Heart left ventricle (tissue), 16 donors: ENCODE measurements around the gene TMEM258. TPM values are rescaled to one million over a fixed set of nuclear protein-coding genes. Genes with fewer than 3 reads are reported as not detected.
A peak's percentile ranks its signal among the peaks of the same experiment; 100 is the strongest.

ENCODE experiments used
- ATAC-seq, 4 donors: fragments of 200-7000 bp; cut with Tn5 transposase; one replicate each; pipeline ENCODE4 v1.9.1; 2020 to 2022; ENCODE audit warnings: moderate library complexity in 4 of 4, mild to moderate bottlenecking in 3 of 4, moderate number of reproducible peaks in 1 of 4
- DNase-seq, 5 donors: peaks; one replicate each; pipeline ENCODE4 v3.0.0-alpha.2; 2020
- H3K27ac ChIP-seq, 12 donors: fragments of 200-600 bp; sonication (generic) in 4 of 12; one replicate each; pipeline versions ENCODE4 v1.5.0 to v1.8.0; 2016 to 2022; ENCODE audit warnings: mild to moderate bottlenecking in 2 of 12
- H3K27me3 ChIP-seq, 9 donors: fragments of 200-600 bp; sonication (generic) in 2 of 9; one replicate each; pipeline versions ENCODE4 v1.5.1 to v1.8.0; 2016 to 2022; ENCODE audit warnings: mild to moderate bottlenecking in 3 of 9
- H3K36me3 ChIP-seq, 9 donors: fragments of 200-600 bp; sonication (generic) in 2 of 9; one replicate each; pipeline versions ENCODE4 v1.5.0 to v1.8.0; 2018 to 2022; ENCODE audit warnings: mild to moderate bottlenecking in 2 of 9
- H3K4me1 ChIP-seq, 12 donors: fragments of 200-600 bp; sonication (generic) in 4 of 12; one replicate each; pipeline versions ENCODE4 v1.5.0 to v1.8.0; 2016 to 2022; ENCODE audit warnings: mild to moderate bottlenecking in 3 of 12
- H3K4me3 ChIP-seq, 12 donors: fragments of 200-600 bp; sonication (generic) in 4 of 12; one replicate each; pipeline versions ENCODE4 v1.5.0 to v1.8.0; 2017 to 2022; ENCODE audit warnings: mild to moderate bottlenecking in 9 of 12, moderate library complexity in 4 of 12
- H3K9me3 ChIP-seq, 12 donors: fragments of 200-600 bp; sonication (generic) in 4 of 12; one replicate each; pipeline versions ENCODE4 v1.5.0 to v1.8.0; 2016 to 2022; ENCODE audit warnings: mild to moderate bottlenecking in 1 of 12
- POLR2A ChIP-seq, 2 donors: fragments of 450-650 bp; IDR thresholded peaks; one replicate each; pipeline ENCODE4 v1.6.1; 2017; ENCODE audit warnings: antibody characterized with exemption in 2 of 2, mild to moderate bottlenecking in 2 of 2, moderate library complexity in 2 of 2
- WGBS, 4 donors: extraction: QIAGEN DNeasy Blood & Tissue Kit in 2 of 4; methylation state at CpG; one replicate each; pipeline versions ENCODE4 v1.1.5 to v1.1.7; 2013 to 2018; 5-methylcytosine and 5-hydroxymethylcytosine counted together
- intact Hi-C, 10 donors: fragments of 100-400 bp; cut with DNase I; formaldehyde crosslinking; loops; one replicate each; pipeline versions ENCODE4 v1.11.1 to v1.14.2; 2022
- polyA plus RNA-seq, 2 donors: library from polyadenylated mRNA; stranded (reverse); fragments of 200-250 nt; gene quantifications; one replicate each; pipeline ENCODE4 v1.2.3, GENCODE V29; 2013
- total RNA-seq, 9 donors: library from RNA; depleted of rRNA in 2 of 9; stranded (reverse); fragments of >200 nt in 2 of 9; fragmentation: NEBNext Ultra II Directional in 3 of 9; extraction: Animal tissue kit (Norgen Biotek cat#: 25700) in 3 of 9; gene quantifications; one replicate each; pipeline versions ENCODE4 v1.1.0 to v1.2.4, GENCODE V29; 2016 to 2023
- TF ChIP-seq, protein P1 (sequence below), 12 donors: fragments of 200-600 bp; sonication (generic) in 4 of 12; IDR thresholded peaks; one replicate each; pipeline versions ENCODE4 v1.5.0 to v1.8.0; 2018 to 2022; ENCODE audit warnings: antibody characterized with exemption in 12 of 12, mild to moderate bottlenecking in 5 of 12
- donor health status: ischemic (EF 13 %, LVEDD 7.1; RV severe dilation, severe dysfunction).
- donor health status: healthy with polysubstance abuse.
- donor health status: DM: no; HTN: yes; CAD: no.
- donor health status: DM: no; HTN: no; CAD: no.
- donor health status: ischemic (EF 25% LVEDD 6.9; RV normal size, moderate dysfunction).
- donor health status: ischemic (EF 25% LVEDD 5.7; RV mildly dilated, moderate dysfunction).
- donor health status: healthy.
- donor health status: DM: yes; HTN: yes; CAD: no.
- donor health status: ischemic (EF 35%, LVEDD 5.7; RV mildly dilated, moderate dysfunction).
- donor health status: nonischemic (EF 11% LVEDD 7.7; RV severe dilation, severe dysfunction).
- donor health status: DM: yes; HTN: yes; CAD: no.
- donor health status: PGD.
- donor health status: ischemic (EF 29% LVEDD 5.4; RV normal size, mild dysfunction).
- donor health status: nonischemic (EF 23%, LVEDD 6.1; RV moderate dilation, normal function).

Gene TMEM258
- total and polyA plus RNA-seq, 11 donors, result 48.0 to 139 (median 109) TPM

DNA sequence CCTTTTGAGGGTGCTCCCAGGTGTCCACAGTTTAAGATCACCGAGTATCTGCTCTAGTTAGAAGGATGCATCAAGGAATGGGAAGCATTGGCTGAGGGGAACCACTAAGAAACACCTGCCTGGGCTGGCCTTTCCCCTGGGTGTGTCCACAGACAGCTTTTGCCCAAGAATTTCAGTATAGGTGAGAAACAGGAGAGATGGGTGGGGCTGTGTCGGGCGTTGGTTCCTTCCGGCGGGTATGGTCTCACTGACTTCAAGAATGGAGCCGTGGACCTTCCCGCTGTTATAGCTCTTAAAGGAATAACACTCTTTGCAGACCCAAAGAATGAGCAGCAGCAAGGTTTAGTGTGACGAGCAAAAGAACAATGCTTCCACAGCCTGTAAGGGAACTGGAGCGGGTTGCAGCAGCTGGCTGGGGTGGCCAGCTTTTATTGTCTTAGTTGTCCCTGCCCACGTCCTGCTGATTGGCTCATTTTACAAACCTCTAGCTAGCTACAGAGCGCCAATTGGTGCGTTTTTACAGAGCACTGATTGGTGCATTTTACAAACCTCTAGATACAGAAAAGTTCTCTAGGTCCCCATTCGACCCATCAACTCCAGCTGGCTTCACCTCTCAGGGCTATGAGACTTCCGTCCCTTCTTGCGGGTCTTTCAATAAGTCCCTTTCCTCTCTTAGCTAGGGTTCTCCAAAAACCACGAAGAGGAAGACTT lies 22.0 kb upstream of the TMEM258 start:
- H3K4me3 ChIP-seq, result peak overlapping the region; percentile 28 to 91 (median 70)
- peaks cover 0 to 35% (median 29%) of the 10 kb centered on the region in 9 donors for H3K36me3 ChIP-seq
- DNase-seq (peak in 4 of 5 donors; percentile 47 to 66 (median 63)), ATAC-seq (peak in 2 of 4 donors; percentile 5)
- TF ChIP-seq POLR2A (IDR thresholded peaks at IDR 0.05), result no peak
- TF ChIP-seq, protein P1, sequence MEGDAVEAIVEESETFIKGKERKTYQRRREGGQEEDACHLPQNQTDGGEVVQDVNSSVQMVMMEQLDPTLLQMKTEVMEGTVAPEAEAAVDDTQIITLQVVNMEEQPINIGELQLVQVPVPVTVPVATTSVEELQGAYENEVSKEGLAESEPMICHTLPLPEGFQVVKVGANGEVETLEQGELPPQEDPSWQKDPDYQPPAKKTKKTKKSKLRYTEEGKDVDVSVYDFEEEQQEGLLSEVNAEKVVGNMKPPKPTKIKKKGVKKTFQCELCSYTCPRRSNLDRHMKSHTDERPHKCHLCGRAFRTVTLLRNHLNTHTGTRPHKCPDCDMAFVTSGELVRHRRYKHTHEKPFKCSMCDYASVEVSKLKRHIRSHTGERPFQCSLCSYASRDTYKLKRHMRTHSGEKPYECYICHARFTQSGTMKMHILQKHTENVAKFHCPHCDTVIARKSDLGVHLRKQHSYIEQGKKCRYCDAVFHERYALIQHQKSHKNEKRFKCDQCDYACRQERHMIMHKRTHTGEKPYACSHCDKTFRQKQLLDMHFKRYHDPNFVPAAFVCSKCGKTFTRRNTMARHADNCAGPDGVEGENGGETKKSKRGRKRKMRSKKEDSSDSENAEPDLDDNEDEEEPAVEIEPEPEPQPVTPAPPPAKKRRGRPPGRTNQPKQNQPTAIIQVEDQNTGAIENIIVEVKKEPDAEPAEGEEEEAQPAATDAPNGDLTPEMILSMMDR (IDR thresholded peaks at IDR 0.05), result no peak
- H3K9me3 ChIP-seq, result no peaks in the 10 kb centered on the region
- no peaks in the 10 kb centered on the region for H3K27me3 ChIP-seq
- H3K4me1 ChIP-seq, result peaks cover 0 to 25% (median 10%) of the 10 kb centered on the region in 12 donors
- peak overlapping the region; percentile 92 to 100 (median 98) for H3K27ac ChIP-seq
- WGBS, 4 donors, result 73 to 79% (median 75%) methylated on average over 16 of the region's 16 CpGs
- intact Hi-C loops, result loop anchor here in 3 of 10 donors (5.0 to 10.0 kb wide), 4 partner anchors 48 to 273 kb away; no protein-coding TSS in a partner anchor

DNA sequence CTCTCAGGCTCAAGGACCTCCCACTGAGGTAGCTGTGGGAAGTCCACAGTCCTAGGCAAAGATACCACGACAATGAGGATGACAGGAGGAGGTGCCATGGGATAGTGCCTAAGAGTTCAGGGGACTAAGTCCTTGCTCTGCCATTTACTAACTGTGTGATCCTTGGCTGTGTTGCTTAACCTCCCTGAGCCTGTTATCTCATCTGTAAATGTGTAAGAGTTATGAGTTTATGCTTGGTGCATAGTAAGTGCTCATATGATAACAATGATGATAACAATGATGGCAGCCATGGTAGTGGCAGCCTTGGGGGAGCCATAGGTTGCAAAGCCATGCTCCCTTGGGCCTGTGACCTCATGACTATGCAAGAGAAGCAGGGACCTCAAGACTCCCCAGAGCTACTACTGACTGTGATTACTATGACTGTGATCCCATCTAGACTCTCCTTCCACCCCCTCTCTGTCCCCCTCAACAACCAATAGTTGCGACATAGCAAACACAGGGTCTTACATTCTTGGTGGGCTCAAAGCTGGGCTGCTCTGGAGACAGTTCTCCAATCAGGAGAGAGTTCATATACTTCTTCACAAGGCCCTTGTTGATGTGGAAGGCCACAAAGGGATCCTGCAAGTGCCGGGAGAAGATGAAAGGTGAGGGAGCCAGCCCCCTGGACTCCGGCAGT lies 20.5 kb upstream of the TMEM258 start:
- H3K36me3 ChIP-seq, result peaks cover 0 to 51% (median 44%) of the 10 kb centered on the region in 9 donors
- H3K4me1 ChIP-seq, result peaks cover 0 to 25% (median 10%) of the 10 kb centered on the region in 12 donors
- no peaks in the 10 kb centered on the region for H3K9me3 ChIP-seq
- ATAC-seq (no peak), DNase-seq (no peak)
- no peak overlapping the region for H3K4me3 ChIP-seq
- H3K27me3 ChIP-seq, result no peaks in the 10 kb centered on the region
- no peak overlapping the region for H3K27ac ChIP-seq
- intact Hi-C loops, result loop anchor here in 3 of 10 donors (5.0 to 10.0 kb wide), 4 partner anchors 49 to 274 kb away; no protein-coding TSS in a partner anchor
- TF ChIP-seq, protein P1 (IDR thresholded peaks at IDR 0.05), result no peak
- no peak for TF ChIP-seq POLR2A (IDR thresholded peaks at IDR 0.05)
- 92 to 100% (median 95%) methylated on average over 4 of the region's 4 CpGs for WGBS, 4 donors

DNA sequence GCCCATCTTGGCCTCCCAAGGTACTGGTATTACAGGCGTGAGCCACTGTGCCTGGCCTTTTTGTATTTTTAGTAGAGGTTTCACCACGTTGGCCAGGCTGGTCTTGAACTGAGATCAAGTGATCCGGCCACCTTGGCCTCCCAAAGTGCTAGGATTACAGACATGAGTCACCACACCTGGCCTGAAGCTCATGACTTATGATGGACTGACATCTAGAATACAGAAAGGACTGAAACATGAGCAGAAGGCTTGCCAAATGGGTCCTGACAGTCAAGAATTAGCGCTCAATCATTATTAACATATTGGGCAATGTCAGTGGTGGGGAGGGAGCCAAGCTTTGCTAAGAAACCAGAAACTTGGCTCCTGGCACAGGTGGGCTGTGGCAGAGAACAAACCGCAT lies 19.4 kb upstream of the TMEM258 start:
- intact Hi-C loops, result loop anchor here in 3 of 10 donors (5.0 to 10.0 kb wide), 4 partner anchors 50 to 275 kb away; no protein-coding TSS in a partner anchor
- WGBS, 4 donors, result 77 to 95% (median 94%) methylated on average over 5 of the region's 5 CpGs

More for the DNA sequence above, 19.4 kb upstream of the TMEM258 start:
- ATAC-seq (no peak), DNase-seq (no peak)
- no peak overlapping the region for H3K4me3 ChIP-seq
- no peaks in the 10 kb centered on the region for H3K9me3 ChIP-seq
- peaks cover 0 to 18% (median 4%) of the 10 kb centered on the region in 12 donors for H3K4me1 ChIP-seq
- TF ChIP-seq POLR2A (IDR thresholded peaks at IDR 0.05), result no peak
- TF ChIP-seq, protein P1 (IDR thresholded peaks at IDR 0.05), result no peak
- H3K27me3 ChIP-seq, result no peaks in the 10 kb centered on the region
- H3K27ac ChIP-seq, result no peak overlapping the region
- peaks cover 0 to 61% (median 48%) of the 10 kb centered on the region in 9 donors for H3K36me3 ChIP-seq
